ENCODE data around the gene SLC39A11.

DNA sequence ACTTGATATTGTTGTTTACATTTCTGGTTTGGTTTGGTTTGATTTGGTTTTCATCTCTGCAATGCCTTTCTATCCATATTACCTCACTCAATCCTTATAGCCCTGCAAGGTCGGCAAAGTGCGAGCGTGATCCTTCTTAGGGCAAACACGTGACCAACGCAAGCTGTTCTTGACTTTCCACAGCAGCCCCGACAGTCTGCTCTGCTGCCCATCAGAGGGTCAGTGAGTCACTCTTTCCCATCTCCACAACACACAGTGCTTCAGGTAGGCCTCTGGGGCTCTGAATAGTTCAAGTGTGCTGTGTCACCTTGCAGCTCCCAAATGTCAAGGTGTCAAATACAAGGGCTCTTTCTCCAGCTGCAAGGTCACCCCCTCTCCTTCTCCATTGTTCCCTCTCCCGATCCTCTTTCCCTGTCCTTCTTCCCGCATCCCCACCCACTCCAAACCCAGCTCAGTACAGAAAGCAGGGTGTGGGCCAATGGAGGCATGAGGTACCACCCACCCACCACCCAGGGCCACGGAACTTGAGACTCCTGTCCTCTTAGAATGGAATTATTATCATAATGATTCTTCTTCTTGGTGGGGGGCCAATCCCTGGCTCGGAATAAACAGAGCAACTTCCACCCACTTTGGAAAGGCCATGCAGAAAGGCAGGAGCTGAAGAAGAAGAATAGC lies 139.7 kb downstream of the SLC39A11 start:
- TF ChIP-seq, protein P1, sequence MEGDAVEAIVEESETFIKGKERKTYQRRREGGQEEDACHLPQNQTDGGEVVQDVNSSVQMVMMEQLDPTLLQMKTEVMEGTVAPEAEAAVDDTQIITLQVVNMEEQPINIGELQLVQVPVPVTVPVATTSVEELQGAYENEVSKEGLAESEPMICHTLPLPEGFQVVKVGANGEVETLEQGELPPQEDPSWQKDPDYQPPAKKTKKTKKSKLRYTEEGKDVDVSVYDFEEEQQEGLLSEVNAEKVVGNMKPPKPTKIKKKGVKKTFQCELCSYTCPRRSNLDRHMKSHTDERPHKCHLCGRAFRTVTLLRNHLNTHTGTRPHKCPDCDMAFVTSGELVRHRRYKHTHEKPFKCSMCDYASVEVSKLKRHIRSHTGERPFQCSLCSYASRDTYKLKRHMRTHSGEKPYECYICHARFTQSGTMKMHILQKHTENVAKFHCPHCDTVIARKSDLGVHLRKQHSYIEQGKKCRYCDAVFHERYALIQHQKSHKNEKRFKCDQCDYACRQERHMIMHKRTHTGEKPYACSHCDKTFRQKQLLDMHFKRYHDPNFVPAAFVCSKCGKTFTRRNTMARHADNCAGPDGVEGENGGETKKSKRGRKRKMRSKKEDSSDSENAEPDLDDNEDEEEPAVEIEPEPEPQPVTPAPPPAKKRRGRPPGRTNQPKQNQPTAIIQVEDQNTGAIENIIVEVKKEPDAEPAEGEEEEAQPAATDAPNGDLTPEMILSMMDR (IDR thresholded peaks at IDR 0.05; ENCODE audit: low read depth, low read length), result no peak
- no peak for TF ChIP-seq EZH2phosphoT487 (IDR thresholded peaks at IDR 0.05; ENCODE audit: low read depth)

All from OCI-LY3 (cell line).